ENCODE measurements around the gene BMP7. TPM values are rescaled to one million over a fixed set of nuclear protein-coding genes. Genes with fewer than 3 reads are reported as not detected.

BMP7 gene
- total and polyA plus RNA-seq, 3 experiments from 2014 or later = not detected

- Histone ChIP-seq H3K4me3 (ENCODE audit: low read length) (no peak overlapping the region), H3K4me1 (ENCODE audit: insufficient read depth, low read length) (no peaks in the 10 kb centered on the region), H3K27me3 (ENCODE audit: insufficient read depth, low read length, poor library complexity, severe bottlenecking) (peaks cover 6% of the 10 kb centered on the region), H3K36me3 (ENCODE audit: insufficient read depth, low read length) (no peaks in the 10 kb centered on the region), H3K27ac (ENCODE audit: low read depth, low read length) (no peak overlapping the region), H3K9me3 (ENCODE audit: low read length) (no peaks in the 10 kb centered on the region)
- Mint-ChIP-seq H3K4me3 (no peak overlapping the region), H3K9me3 (no peaks in the 10 kb centered on the region), H3K4me1 (peaks cover 4 to 10% (median 4%) of the 10 kb centered on the region in 3 donors), H3K36me3 (no peaks in the 10 kb centered on the region), H3K27me3 (peaks cover 5 to 64% of the 10 kb centered on the region in 2 donors), H3K27ac (no peak overlapping the region)
- DNase-seq = no peak
- CTCF ChIA-PET = no interaction called here
- POLR2A ChIA-PET = no interaction called here
These were observed 11.3 kb downstream of the BMP7 start for GRCh38 chr20:57255183-57255582.

- Histone ChIP-seq H3K36me3 (ENCODE audit: insufficient read depth, low read length) (no peaks in the 10 kb centered on the region), H3K4me1 (ENCODE audit: insufficient read depth, low read length) (no peaks in the 10 kb centered on the region), H3K27me3 (ENCODE audit: insufficient read depth, low read length, poor library complexity, severe bottlenecking) (no peaks in the 10 kb centered on the region), H3K27ac (ENCODE audit: low read depth, low read length) (no peak overlapping the region), H3K9me3 (ENCODE audit: low read length) (no peaks in the 10 kb centered on the region), H3K4me3 (ENCODE audit: low read length) (no peak overlapping the region)
- Mint-ChIP-seq H3K27me3 (peaks cover 13 to 58% of the 10 kb centered on the region in 2 donors), H3K4me3 (no peak overlapping the region), H3K27ac (no peak overlapping the region), H3K36me3 (no peaks in the 10 kb centered on the region), H3K9me3 (peaks cover 0 to 5% (median 0%) of the 10 kb centered on the region in 5 donors), H3K4me1 (peaks cover 4 to 10% (median 4%) of the 10 kb centered on the region in 3 donors)
- CTCF ChIA-PET = no interaction called here
- no peak for DNase-seq
- POLR2A ChIA-PET = no interaction called here
These were observed 13.8 kb downstream of the BMP7 start for GRCh38 chr20:57252559-57253162.

GRCh38 chr20:57251949-57252348 lies 14.5 kb downstream of the BMP7 start:
- DNase-seq = no peak
- H3K4me1 ChIP-seq (ENCODE audit: insufficient read depth, low read length) = no peaks in the 10 kb centered on the region
- no peak overlapping the region for H3K4me3 ChIP-seq (ENCODE audit: low read length)
- H3K27me3 ChIP-seq (ENCODE audit: insufficient read depth, low read length, poor library complexity, severe bottlenecking) = no peaks in the 10 kb centered on the region
- H3K4me1 Mint-ChIP-seq = peaks cover 4 to 10% (median 4%) of the 10 kb centered on the region in 3 donors
- peaks cover 0 to 5% (median 0%) of the 10 kb centered on the region in 5 donors for H3K9me3 Mint-ChIP-seq
- no peak overlapping the region for H3K27ac Mint-ChIP-seq
- H3K36me3 ChIP-seq (ENCODE audit: insufficient read depth, low read length) = no peaks in the 10 kb centered on the region
- no peaks in the 10 kb centered on the region for H3K36me3 Mint-ChIP-seq
- POLR2A ChIA-PET = no interaction called here
- CTCF ChIA-PET = no interaction called here
- H3K9me3 ChIP-seq (ENCODE audit: low read length) = no peaks in the 10 kb centered on the region
- H3K4me3 Mint-ChIP-seq = no peak overlapping the region
- H3K27me3 Mint-ChIP-seq = peaks cover 15 to 61% of the 10 kb centered on the region in 2 donors
- no peak overlapping the region for H3K27ac ChIP-seq (ENCODE audit: low read depth, low read length)

GRCh38 chr20:57251344-57251743 lies 15.1 kb downstream of the BMP7 start:
- Histone ChIP-seq H3K9me3 (ENCODE audit: low read length) (no peaks in the 10 kb centered on the region), H3K4me1 (ENCODE audit: insufficient read depth, low read length) (no peaks in the 10 kb centered on the region), H3K36me3 (ENCODE audit: insufficient read depth, low read length) (no peaks in the 10 kb centered on the region), H3K4me3 (ENCODE audit: low read length) (no peak overlapping the region), H3K27me3 (ENCODE audit: insufficient read depth, low read length, poor library complexity, severe bottlenecking) (no peaks in the 10 kb centered on the region), H3K27ac (ENCODE audit: low read depth, low read length) (no peak overlapping the region)
- H3K36me3 Mint-ChIP-seq = no peaks in the 10 kb centered on the region
- no peak for DNase-seq
- peaks cover 13 to 59% of the 10 kb centered on the region in 2 donors for H3K27me3 Mint-ChIP-seq
- H3K27ac Mint-ChIP-seq = no peak overlapping the region
- H3K4me1 Mint-ChIP-seq = peaks cover 4 to 10% (median 4%) of the 10 kb centered on the region in 3 donors
- ChIA-PET POLR2A (no interaction called here), CTCF (no interaction called here)
- H3K4me3 Mint-ChIP-seq = peak overlapping the region in 1 of 7 donors; percentile 37
- peaks cover 0 to 5% (median 0%) of the 10 kb centered on the region in 5 donors for H3K9me3 Mint-ChIP-seq

- Mint-ChIP-seq H3K36me3 (no peaks in the 10 kb centered on the region), H3K4me3 (peak overlapping the region in 1 of 7 donors; percentile 37), H3K9me3 (peaks cover 0 to 5% (median 0%) of the 10 kb centered on the region in 5 donors), H3K27ac (no peak overlapping the region), H3K4me1 (peaks cover 4 to 10% (median 4%) of the 10 kb centered on the region in 3 donors), H3K27me3 (peaks cover 13 to 55% of the 10 kb centered on the region in 2 donors)
- ChIA-PET POLR2A (no interaction called here), CTCF (no interaction called here)
- Histone ChIP-seq H3K9me3 (ENCODE audit: low read length) (no peaks in the 10 kb centered on the region), H3K4me1 (ENCODE audit: insufficient read depth, low read length) (no peaks in the 10 kb centered on the region), H3K36me3 (ENCODE audit: insufficient read depth, low read length) (no peaks in the 10 kb centered on the region), H3K27ac (ENCODE audit: low read depth, low read length) (no peak overlapping the region), H3K4me3 (ENCODE audit: low read length) (no peak overlapping the region), H3K27me3 (ENCODE audit: insufficient read depth, low read length, poor library complexity, severe bottlenecking) (no peaks in the 10 kb centered on the region)
- no peak for DNase-seq
These were observed 15.7 kb downstream of the BMP7 start for GRCh38 chr20:57250607-57251343.

GRCh38 chr20:57249772-57250171 lies 16.7 kb downstream of the BMP7 start:
- Histone ChIP-seq H3K4me3 (ENCODE audit: low read length) (no peak overlapping the region), H3K27me3 (ENCODE audit: insufficient read depth, low read length, poor library complexity, severe bottlenecking) (no peaks in the 10 kb centered on the region), H3K9me3 (ENCODE audit: low read length) (no peaks in the 10 kb centered on the region), H3K4me1 (ENCODE audit: insufficient read depth, low read length) (no peaks in the 10 kb centered on the region), H3K36me3 (ENCODE audit: insufficient read depth, low read length) (no peaks in the 10 kb centered on the region), H3K27ac (ENCODE audit: low read depth, low read length) (no peak overlapping the region)
- ChIA-PET POLR2A (interaction anchor here (0.7 kb wide), 1 partner anchor 744 kb away, joined by 3 read pairs; no protein-coding TSS in a partner anchor), CTCF (no interaction called here)
- DNase-seq = no peak
- Mint-ChIP-seq H3K27me3 (peaks cover 13 to 49% of the 10 kb centered on the region in 2 donors), H3K9me3 (peaks cover 0 to 5% (median 0%) of the 10 kb centered on the region in 5 donors), H3K27ac (no peak overlapping the region), H3K4me1 (peaks cover 4 to 10% (median 4%) of the 10 kb centered on the region in 3 donors), H3K36me3 (no peaks in the 10 kb centered on the region), H3K4me3 (no peak overlapping the region)

GRCh38 chr20:57249073-57249472 lies 17.4 kb downstream of the BMP7 start:
- Mint-ChIP-seq H3K27ac (no peak overlapping the region), H3K36me3 (no peaks in the 10 kb centered on the region), H3K4me1 (peaks cover 4 to 10% (median 4%) of the 10 kb centered on the region in 3 donors), H3K9me3 (peaks cover 0 to 5% (median 0%) of the 10 kb centered on the region in 5 donors), H3K27me3 (peaks cover 13 to 45% of the 10 kb centered on the region in 2 donors), H3K4me3 (no peak overlapping the region)
- no peak overlapping the region for H3K27ac ChIP-seq (ENCODE audit: low read depth, low read length)
- CTCF ChIA-PET = no interaction called here
- POLR2A ChIA-PET = no interaction called here
- H3K4me3 ChIP-seq (ENCODE audit: low read length) = no peak overlapping the region
- no peaks in the 10 kb centered on the region for H3K4me1 ChIP-seq (ENCODE audit: insufficient read depth, low read length)
- H3K9me3 ChIP-seq (ENCODE audit: low read length) = no peaks in the 10 kb centered on the region
- DNase-seq = no peak
- no peaks in the 10 kb centered on the region for H3K36me3 ChIP-seq (ENCODE audit: insufficient read depth, low read length)
- H3K27me3 ChIP-seq (ENCODE audit: insufficient read depth, low read length, poor library complexity, severe bottlenecking) = no peaks in the 10 kb centered on the region

- POLR2A ChIA-PET = no interaction called here
- Histone ChIP-seq H3K4me3 (ENCODE audit: low read length) (no peak overlapping the region), H3K27ac (ENCODE audit: low read depth, low read length) (no peak overlapping the region), H3K4me1 (ENCODE audit: insufficient read depth, low read length) (no peaks in the 10 kb centered on the region), H3K27me3 (ENCODE audit: insufficient read depth, low read length, poor library complexity, severe bottlenecking) (no peaks in the 10 kb centered on the region), H3K9me3 (ENCODE audit: low read length) (no peaks in the 10 kb centered on the region), H3K36me3 (ENCODE audit: insufficient read depth, low read length) (no peaks in the 10 kb centered on the region)
- Mint-ChIP-seq H3K36me3 (no peaks in the 10 kb centered on the region), H3K27me3 (peaks cover 13 to 39% of the 10 kb centered on the region in 2 donors), H3K27ac (no peak overlapping the region), H3K4me1 (peaks cover 4 to 10% (median 4%) of the 10 kb centered on the region in 3 donors), H3K4me3 (no peak overlapping the region), H3K9me3 (peaks cover 0 to 5% (median 0%) of the 10 kb centered on the region in 5 donors)
- CTCF ChIA-PET = no interaction called here
- DNase-seq = no peak
These were observed 18.2 kb downstream of the BMP7 start for GRCh38 chr20:57248132-57248797.
